ENCODE data around the gene ZNF507.

The ZNF507 gene

DNA sequence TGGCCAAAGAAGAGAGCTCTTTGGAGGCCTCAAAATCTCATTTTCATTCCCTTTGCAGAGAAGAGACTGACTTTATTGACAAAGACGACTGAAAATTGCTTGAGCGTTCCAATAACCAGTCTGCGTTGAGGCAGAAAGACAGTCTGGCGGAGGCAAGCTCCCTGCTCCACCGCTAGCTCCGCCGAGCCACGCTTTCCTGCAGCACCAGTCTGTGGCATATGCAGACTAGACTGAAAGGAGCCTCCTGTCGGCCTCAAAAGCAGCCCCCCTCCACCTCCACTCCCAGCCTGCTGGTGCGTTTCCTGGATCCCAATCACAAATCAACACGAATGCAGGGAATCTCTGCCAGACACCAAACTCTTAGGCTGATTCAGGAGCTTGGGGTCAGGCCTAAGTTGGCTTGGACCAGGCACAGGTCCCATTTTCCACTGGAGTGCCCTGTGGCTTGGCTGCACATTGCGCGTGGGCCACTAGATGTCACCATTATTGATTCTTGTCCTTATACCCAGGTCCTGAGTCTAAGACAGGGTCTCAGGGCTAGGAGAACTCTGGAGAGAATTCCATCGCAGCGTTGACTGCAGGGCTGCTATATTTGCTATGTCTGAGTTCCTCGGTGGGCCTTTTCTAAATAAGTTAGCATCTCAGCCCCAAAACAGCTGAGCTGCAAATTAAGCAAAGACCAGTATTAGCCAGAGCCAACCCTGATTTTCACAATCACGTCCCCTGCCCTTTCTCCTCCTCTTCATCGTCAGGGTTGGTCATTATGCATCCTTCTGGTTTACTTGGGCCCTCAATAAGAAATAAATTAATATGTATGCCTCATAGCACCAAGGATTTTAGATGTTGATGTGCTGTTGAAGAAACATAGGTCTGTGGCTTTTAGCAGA lies 5.2 kb upstream of the ZNF507 start:
- DNase-seq (ENCODE audit: low read depth): peak; percentile 33

DNA sequence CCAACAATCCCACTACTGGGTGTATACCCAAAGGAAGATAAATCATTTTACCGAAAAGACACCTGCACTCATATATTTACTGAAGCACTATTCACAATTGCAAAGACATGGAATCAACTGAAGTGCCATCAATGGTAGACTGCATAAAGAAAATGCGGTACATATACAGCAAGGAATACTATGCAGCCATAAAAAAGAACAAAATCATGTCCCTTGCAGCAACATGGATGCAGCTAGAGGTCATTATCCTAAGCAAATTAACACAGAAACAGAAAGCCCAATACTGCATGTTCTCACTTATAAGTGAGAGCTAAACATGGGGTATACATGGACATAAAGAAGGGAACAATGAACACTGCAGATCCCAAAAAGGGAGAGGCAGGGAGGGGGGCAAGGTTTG lies 2.7 kb upstream of the ZNF507 start:
- DNase-seq (ENCODE audit: low read depth): no peak

DNA sequence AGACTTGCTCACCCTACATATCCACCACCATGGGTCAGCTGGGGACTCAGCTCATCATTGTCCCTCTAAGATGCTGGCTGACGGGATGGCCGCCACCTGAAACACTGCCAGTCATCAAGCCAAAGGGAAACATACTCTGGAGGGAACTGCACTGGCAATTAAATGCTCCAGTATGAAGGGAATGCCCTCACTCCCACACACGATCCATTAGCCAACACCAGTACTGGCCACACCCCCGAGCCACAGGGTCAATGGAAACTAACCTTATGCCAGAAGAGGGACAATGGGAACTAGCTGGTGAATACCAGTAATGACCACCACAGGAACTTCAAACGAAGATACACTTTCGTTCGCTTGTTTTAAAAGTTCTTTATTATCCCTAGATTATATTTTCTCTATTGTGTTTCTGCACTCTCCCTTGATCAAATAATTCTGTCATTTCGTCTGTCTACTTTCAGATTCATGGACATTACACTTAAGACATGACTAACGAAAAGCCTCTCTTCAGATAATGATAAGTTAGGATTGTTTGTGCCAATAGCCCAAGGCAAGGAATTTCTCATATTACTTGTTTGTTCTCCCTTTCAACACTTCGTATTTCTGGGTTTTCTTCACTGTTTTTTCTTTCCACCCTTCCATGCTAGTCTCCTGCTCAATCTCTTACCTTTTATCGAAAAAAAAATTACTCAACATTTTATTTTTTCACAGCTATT lies 1.7 kb upstream of the ZNF507 start:
- no peak for DNase-seq (ENCODE audit: low read depth)

DNA sequence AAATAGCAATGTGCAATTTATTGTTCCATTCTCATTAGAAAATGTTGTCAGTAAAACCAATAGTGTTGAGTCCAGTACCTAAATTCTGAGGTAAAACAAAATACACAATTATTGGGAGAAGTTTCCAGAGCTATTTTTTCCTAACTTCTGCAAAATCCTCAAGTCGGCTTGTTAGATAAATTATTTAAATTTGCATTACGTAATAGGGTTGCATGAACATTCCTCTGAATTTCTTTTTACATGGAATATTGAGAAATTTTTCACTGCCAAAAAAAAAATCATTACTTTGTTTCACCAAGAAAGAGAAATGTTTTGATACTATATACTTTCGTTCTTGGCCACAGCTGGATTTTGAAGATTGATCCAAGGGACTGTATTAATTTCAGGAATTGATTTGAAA lies 1.5 kb downstream of the ZNF507 start:
- DNase-seq (ENCODE audit: low read depth): no peak

DNA sequence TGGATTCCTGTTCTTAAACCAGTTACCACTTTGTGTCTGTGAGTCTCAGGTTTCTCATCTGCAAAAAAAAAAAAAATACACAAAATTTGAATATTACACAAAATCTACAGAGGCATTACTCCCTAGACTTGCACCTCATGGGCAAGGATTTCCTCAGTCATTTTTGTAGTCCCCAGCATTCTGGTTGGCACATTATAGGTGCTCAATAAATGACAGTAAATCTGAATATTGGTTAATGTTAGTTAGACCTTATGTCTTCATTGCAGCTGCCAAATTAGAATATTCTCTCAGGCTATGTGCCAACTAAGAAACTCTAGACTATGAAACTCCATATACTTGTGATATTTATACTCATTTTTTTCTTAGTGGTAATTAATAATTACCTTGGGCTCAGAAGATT lies 2.2 kb downstream of the ZNF507 start:
- DNase-seq (ENCODE audit: low read depth): no peak

DNA sequence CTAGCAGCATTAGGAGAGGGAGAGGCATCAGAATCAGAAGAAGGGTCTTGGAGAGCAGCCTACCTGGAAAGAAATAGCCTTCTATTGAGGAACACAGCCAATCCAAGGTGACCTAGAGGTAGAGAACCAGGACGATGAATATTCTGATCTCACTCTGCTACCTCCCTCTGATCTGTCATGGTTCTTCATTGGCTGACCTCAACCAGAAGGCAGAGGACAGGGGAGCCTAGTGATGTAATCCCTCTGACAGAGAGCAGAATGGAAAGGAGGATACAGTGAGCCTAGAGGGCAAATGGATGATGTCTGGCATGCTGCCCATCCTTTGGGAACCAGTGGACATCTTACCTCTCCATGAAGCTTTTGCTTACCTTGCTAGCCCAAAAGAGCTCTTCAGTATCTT lies 3.6 kb downstream of the ZNF507 start:
- DNase-seq (ENCODE audit: low read depth): no peak

DNA sequence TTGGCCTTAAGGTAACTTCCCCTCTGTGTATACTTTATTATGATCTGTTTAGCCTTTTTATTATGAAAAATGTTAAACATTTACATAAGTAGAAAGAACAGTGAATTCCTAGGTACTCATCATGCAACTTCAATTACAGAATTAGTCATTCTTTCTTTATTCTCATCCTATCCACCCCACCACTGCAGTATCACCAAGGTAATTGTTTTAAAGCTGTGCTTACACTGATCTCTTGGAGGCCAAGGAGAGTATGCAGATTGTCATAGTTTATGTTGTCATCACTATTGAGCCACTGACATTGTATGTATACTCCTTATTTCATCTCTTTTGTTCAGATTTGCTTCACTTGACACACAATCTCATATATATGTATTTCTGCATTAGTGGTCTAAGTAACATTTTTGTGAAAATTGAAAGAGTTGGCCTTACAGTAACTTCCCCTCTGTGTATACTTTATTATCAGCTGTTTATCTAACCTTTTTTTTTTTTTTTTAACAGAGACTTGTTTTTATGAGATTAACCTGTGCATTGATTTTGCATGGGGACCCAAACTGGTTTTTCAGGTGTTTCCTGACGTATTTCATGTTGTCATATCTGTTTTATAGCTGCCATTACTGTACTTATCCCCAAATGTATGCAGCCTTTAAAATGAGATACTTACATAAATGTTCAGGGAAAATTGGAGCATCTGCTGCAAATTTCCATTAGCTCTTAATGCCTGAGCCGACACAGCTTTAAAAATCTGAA lies 4.5 kb downstream of the ZNF507 start:
- no peak for DNase-seq (ENCODE audit: low read depth)

DNA sequence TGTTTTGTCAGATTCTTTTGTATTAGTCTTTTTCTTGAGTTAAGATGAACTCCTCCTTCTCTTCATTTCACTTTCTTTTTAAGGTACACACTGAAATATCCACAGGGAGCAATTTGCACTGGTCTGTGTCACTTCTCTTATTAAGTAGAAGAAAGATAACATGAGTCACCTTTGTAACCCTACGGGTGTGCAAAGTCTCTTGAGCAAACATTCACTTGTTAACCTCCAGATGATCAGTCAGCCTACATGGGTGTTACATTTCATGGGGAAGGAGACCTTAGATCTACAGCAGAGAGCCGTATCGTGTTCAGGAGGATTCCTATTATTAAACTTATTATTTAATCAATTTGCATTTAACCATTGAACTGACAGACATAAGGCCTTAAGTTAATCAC lies 5.1 kb downstream of the ZNF507 start:
- no peak for DNase-seq (ENCODE audit: low read depth)

DNA sequence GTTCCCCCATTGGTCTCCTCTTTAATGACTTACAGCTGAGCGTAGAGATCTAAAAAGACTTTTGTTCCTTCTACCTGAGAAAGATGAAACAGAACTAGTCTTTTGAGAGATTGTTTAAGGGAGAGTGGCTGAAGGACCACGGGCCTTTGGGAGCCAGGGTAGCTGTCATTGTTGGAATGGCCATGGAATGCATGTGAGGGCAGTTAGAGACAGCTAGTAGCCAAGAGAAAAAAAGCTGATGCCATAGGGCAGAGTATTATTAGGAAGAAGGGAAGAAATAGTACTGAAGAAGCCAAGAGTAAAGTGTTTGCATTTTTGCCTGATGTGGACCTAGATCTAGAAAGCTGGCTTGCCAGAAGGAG lies 5.6 kb downstream of the ZNF507 start:
- no peak for DNase-seq (ENCODE audit: low read depth)

DNA sequence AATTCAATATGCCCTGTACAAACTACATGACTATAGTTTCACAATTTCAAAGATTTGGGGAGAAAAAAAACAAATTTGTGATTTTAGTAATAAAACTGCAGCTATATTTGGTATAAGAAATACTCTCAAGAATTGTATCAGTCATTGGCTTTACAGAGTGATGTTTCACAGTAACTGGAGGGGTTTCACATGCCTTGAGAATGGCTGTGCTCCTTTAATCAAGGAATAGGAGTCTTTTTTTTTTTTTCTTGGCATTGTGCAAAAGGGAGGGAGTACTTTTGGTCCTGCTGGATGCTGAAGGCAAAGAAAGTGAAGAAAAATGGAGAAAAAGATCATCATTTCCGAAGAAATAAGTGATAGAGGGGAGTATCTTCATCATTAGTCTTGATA lies 6.8 kb downstream of the ZNF507 start:
- no peak for DNase-seq (ENCODE audit: low read depth)

DNA sequence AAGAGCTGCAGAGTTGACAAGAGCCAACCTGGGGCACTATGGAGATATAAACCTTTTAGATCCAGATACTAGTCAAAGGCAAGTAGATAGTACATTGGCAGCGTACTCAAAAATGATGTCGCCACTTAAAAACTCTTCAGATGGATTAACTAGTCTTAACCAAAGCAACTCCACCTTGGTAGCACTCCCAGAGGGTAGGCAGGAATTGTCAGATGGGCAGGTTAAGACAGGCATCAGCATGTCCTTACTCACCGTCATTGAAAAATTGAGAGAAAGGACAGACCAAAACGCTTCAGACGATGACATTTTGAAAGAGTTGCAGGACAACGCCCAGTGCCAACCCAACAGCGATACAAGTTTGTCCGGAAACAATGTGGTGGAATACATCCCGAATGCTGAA lies 8.9 kb downstream of the ZNF507 start:
- DNase-seq (ENCODE audit: low read depth): no peak

DNA sequence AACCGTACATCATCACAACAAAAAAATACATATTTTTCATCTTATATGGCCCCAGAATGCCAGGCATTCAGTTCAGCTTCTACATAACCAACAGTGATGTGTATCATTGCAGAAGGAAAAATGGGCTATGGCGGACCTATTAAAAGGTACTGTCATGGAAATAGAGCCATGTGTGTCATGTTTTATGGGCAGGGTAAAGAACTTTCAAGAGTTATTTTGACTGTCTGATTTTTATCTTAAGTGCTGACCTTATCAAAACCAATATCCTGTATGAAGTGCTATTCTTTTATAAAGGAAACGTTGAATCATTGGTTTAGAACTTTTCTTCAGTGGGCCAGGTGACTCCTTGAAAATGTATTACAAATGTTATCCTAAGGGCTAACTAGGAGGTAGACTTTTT lies 9.9 kb downstream of the ZNF507 start:
- DNase-seq (ENCODE audit: low read depth): no peak

DNA sequence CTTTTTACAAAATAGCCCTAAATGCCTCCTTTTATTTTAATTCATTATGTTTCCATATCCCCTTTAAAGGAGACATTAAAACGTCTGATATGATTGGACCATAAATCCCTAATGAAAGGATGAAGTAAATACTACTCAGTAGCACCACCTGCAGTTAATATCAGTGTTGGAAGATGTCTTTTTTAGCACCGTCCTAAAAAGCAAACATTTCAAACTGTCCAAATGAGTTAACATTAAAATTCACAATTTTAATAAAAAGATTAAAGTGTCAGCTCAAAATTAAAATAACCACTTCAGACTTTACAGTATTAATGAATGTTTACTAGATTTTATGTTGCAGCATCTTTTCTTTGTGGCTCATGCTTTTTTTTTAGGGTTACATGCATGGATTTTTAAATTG lies 12.3 kb downstream of the ZNF507 start:
- no peak for DNase-seq (ENCODE audit: low read depth)

DNA sequence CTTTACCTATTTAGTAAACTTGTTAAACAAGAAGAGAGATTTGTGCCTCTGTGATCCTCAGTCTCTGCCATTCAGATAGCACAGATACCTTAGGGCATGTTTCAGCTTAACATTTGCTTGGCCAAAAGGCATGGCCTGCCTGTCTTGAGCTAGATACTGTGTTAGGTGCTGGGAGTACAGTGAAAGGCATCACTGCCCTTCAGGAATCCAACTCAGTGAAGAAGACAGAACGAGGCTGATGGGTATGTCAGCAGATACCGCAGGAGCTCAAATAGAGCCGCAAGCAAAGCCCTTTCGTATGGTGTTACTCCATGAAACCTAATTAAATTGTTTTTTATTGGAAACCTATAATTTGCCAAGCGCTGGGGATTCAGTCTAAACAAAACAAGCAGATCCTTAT lies 12.9 kb downstream of the ZNF507 start:
- no peak for DNase-seq (ENCODE audit: low read depth)

DNA sequence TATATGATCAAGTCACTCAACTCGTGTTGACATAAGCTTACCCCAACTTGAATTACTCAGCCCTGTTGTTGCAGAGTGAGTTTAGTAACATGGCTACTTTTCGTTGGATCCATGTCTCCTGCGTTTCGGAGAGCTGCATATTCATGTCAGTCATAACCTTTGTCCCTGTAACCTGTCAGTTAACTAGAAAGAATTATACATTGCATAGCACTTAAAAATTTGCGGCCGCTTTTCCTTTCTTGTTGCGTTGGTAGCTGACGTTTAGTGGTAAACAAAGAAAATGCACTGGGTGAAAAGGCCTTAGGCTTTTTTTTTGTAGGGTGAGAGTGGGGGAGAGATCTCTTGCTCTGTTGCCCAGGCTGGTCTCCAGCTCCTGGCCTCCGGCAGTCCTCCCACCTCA lies 14.2 kb downstream of the ZNF507 start:
- DNase-seq (ENCODE audit: low read depth): no peak

DNA sequence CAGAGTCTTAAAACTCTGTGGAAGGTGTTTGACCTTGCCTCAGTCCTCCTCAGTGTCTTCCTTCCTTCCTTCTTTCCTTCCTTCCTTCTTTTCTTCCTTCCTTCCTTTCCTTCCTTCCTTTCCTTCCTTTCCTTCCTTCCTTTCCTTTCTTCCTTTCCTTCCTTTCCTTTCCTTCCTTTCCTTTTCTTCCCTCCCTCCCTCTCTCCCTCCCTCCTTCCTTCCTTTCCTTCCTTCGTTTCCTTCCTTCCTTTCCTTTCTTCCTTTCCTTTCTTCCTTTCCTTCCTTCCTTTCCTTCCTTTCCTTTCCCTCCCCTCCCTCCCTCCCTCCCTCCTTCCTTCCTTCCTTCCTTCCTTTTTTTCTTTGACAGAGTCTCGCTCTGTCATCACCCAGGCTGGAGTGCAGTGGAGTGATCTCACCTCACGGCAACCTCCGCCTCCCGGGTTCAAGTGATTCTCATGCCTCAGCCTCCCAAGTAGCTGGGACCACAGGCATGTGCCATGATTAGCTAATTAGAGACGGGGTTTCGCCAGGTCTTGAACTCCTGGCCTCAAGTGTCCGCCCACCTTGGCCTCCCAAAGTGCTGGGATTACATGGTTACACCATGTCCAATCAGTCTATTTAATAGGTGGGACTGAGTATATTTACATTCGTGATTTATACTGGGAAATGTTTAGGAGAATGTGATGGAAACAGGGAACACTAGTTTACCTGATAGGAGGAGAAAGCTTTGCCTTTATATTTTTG lies 16.3 kb downstream of the ZNF507 start:
- no peak for DNase-seq (ENCODE audit: low read depth)

DNA sequence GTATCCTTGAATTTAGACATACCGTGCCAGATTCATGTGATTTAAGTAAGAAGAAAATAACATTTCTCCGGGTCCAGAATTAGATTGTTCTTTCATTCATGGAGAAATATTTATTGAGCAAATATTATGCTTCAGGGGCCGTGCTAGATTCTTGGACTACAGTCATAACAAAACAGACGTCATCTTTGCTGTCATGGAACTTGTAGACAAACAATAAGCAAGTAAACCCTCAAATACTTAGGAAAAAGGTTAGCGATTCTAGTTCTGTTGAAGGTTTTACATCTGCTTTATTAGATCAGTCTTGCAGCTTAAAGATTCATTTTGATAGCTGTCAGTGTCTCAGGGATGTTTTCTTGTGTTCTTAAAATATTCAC lies 16.9 kb downstream of the ZNF507 start:
- DNase-seq (ENCODE audit: low read depth): no peak

DNA sequence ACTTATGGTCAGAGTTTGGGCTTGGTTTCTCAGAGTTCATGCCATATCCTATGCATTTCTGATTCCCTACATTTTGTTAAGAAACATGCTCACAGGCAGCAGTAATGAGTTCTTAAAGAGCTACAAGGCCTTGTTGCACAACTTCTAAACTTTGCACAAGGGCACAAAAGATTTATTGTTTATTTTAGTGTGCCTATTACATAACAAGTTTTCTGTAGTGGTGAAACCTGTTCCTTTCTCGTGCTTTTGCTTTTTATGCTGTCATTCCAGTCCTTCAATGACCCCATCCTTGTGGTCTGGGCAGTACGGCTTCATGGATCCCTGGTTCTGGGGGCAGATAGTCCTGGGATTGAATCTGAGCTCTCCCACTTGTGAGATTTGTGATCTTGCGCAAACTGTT lies 17.8 kb downstream of the ZNF507 start:
- no peak for DNase-seq (ENCODE audit: low read depth)

DNA sequence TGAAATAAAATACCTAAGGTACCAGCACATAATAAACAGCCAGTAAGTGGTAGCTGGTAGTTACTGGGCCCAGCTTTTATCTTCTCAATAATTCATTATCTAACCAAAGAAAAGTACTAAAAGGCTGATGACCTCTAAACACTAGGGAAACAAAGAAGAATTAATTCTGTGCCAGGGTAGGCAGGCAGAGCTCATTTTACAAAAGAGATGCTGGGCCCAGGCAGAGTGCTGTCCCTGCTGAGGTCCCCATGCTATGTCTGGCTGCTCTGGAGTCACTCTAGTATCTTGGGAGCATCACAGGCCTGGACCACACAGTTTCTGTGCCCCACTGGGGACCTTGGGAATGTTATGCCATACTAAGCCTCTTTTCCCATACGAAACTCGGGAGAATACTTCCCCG lies 18.2 kb downstream of the ZNF507 start:
- DNase-seq (ENCODE audit: low read depth): no peak

DNA sequence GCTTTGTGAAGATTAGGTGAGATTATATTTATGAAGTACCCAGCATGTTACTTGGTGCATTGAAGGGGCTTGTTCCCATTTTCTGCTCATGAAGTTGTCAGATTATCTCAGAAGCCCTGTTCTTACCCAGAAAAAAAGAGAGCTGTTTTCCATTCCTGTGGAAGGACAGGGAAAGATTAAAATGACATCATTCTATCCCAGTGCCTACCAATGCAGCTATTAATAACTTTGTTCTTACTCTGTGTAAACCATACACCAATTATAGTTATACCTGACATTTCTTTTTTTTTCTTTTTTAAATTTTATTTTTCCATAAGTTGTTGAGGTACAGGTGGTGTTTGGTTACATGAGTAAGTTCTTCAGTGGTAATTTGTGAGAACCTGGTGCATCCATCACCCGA lies 18.6 kb downstream of the ZNF507 start:
- DNase-seq (ENCODE audit: low read depth): no peak

DNA sequence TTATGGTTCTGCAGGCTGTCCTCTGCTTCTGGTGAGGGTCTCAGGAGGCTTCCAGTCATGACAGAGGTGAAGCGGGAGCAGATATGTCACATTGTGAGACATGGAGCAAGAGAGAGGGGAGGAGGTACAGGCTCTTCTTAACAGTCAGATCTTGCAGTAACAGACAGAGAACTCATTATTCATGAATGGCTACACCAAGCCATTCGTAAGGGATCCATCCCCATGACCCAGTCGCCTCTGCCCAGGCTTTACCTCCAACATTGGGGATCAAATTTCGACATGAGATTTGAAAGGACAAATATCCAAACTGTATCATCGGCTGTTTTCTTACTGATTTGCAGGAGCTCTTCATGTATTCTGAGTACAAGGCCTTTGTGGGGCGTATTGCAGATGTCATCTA lies 21.7 kb downstream of the ZNF507 start:
- DNase-seq (ENCODE audit: low read depth): no peak

DNA sequence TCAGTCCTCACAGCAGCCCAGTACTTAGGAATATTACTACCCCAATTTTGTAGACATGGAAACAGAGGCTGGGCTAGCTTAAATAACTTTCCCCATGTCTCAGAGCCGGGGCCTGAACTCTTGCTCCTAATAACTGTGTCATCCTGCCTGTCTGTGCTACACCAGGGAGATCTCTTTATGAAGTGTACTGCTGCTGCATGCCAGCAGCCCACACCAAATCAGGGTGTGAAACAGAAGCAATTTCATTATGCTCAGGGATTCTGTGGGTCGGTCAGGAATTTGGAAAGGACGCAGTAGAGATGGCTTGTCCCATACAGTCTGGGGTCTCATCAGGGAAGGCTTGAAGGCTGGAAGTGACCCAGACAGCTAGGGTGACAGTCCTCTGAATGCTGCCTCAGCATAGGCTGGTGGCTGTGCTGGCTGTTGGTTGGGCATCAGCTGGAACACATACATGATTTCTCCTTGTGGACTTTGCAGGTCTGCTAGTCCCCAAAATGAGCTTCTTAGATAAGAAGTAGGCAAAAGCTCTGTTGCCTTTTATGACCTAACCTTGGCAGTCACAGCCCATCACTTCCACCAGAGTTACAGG lies 22.6 kb downstream of the ZNF507 start:
- no peak for DNase-seq (ENCODE audit: low read depth)

Data from stimulated activated CD8-positive, alpha-beta memory T cell treated with anti-CD3 and anti-CD28 coated beads, Interleukin-4, amount 100 ng/mL, for 24 hours (primary cell).